BLaER1 treated with 17β-estradiol and CSF1 and Interleukin-3, amounts not matched to agents 10 nM and 100 nM (cell line): ENCODE data around the gene ASB17.
"Not testable (repeated sequence)": the region's sequence is repeated elsewhere in the genome, so short reads cannot be mapped to it uniquely, and the experiment has no call there.

Source experiments
- H3K27ac ChIP-seq, 11 experiments: shearing (Covaris generic); formaldehyde crosslinking; 2 replicates each; pipeline ENCODE4 v1.8.1; 2022
- H3K27me3 ChIP-seq, 11 experiments: shearing (Covaris generic); formaldehyde crosslinking; 2 replicates each; pipeline ENCODE4 v1.8.1; 2022
- H3K36me3 ChIP-seq, 11 experiments: shearing (Covaris generic); formaldehyde crosslinking; 2 replicates each; pipeline ENCODE4 v1.8.1; 2022
- H3K4me1 ChIP-seq, 10 experiments: shearing (Covaris generic); formaldehyde crosslinking; 2 replicates each; pipeline ENCODE4 v1.8.1; 2022
- H3K4me2 ChIP-seq, 11 experiments: shearing (Covaris generic); formaldehyde crosslinking; 2 replicates each; pipeline ENCODE4 v1.8.1; 2022
- H3K4me3 ChIP-seq, 10 experiments: shearing (Covaris generic); formaldehyde crosslinking; 2 replicates each; pipeline ENCODE4 v1.8.1; 2022
- H3K9ac ChIP-seq, 11 experiments: shearing (Covaris generic); formaldehyde crosslinking; 2 replicates each; pipeline ENCODE4 v1.8.1; 2022
- H3K9me3 ChIP-seq, 11 experiments: shearing (Covaris generic); formaldehyde crosslinking; replicated peaks in 1 of 11; 2 replicates each; pipeline ENCODE4 v1.8.1; 2022
- H4K20me1 ChIP-seq, 11 experiments: shearing (Covaris generic); formaldehyde crosslinking; 2 replicates each; pipeline ENCODE4 v1.8.1; 2022
- Cebpa-rat ChIP-seq, 11 experiments: shearing (Covaris generic); IDR thresholded peaks; 2 replicates each; pipeline ENCODE4 v1.8.1; 2022

ASB17 gene

GRCh38 chr1:75952016-75952415 lies 19.8 kb upstream of the ASB17 start:
- 0 out of 20 replicates have a peak, but pooled peaks cover 0 to 7% (median 0%) of the 10 kb centered on the region in 10 experiments for H3K4me1 ChIP-seq

GRCh38 chr1:75950176-75950575 lies 18.0 kb upstream of the ASB17 start:
- no peak overlapping the region for H3K4me2 ChIP-seq
- H3K4me1 ChIP-seq: 0 out of 20 replicates have a peak, but pooled peaks cover 0 to 7% (median 0%) of the 10 kb centered on the region in 10 experiments
- no peak overlapping the region for H3K4me3 ChIP-seq
- no peak overlapping the region for H3K9ac ChIP-seq
- H3K27ac ChIP-seq: no peak overlapping the region
- TF ChIP-seq Cebpa-rat (IDR thresholded peaks at IDR 0.05): no peak
- no peaks in the 10 kb centered on the region for H3K36me3 ChIP-seq
- H3K9me3 ChIP-seq: peaks cover 5 to 17% (median 9%) of the 10 kb centered on the region in 11 experiments; a peak in 19 of 22 replicates
- H3K27me3 ChIP-seq: no peaks in the 10 kb centered on the region
- H4K20me1 ChIP-seq: no peaks in the 10 kb centered on the region

More at GRCh38 chr1:75952016-75952415, 19.8 kb upstream of the ASB17 start:
- Histone ChIP-seq H4K20me1 (no peaks in the 10 kb centered on the region), H3K9me3 (peaks cover 0 to under 1% (median 0%) of the 10 kb centered on the region in 11 experiments; a peak in 2 of 22 replicates), H3K27ac (no peak overlapping the region), H3K4me3 (no peak overlapping the region), H3K9ac (no peak overlapping the region), H3K36me3 (no peaks in the 10 kb centered on the region), H3K4me2 (no peak overlapping the region), H3K27me3 (no peaks in the 10 kb centered on the region)
- no peak for TF ChIP-seq Cebpa-rat (IDR thresholded peaks at IDR 0.05)

DNA sequence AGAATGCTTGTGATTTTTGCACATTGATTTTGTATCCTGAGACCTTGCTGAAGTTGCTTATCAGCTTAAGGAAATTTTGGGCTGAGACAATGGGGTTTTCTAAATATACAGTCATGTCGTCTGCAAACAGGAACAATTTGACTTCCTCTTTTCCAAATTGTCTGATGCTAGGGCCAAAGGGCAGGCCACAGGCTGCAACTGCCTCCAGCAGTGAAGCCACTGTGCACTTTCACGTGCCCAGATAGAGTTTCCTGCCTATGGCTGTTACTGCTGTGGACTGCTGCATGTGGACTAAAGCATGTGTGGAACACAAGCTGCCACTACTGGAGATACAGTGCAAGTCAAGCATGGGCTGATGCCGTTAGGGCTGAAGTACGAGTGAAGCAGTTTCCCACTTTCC lies 10.8 kb upstream of the ASB17 start:
- Histone ChIP-seq H3K4me2 (peak overlapping the region in 7 of 11 experiments; percentile 11 to 59 (median 35); a peak in 12 of 22 replicates), H3K9me3 (peaks cover 5 to 31% (median 26%) of the 10 kb centered on the region in 11 experiments; a peak in 21 of 22 replicates), H3K4me1 (peaks cover 0 to 11% (median 5%) of the 10 kb centered on the region in 10 experiments; a peak in 12 of 20 replicates), H3K27ac (peak overlapping the region in 1 of 11 experiments; percentile 32; a peak in 2 of 22 replicates)
- H3K4me3 ChIP-seq, H3K36me3 ChIP-seq, H3K27me3 ChIP-seq, H3K9ac ChIP-seq, H4K20me1 ChIP-seq: not testable (repeated sequence)

GRCh38 chr1:75937034-75937433 lies 4.8 kb upstream of the ASB17 start:
- no peak for TF ChIP-seq Cebpa-rat (IDR thresholded peaks at IDR 0.05)
- Histone ChIP-seq H3K27ac (no peak overlapping the region), H3K9ac (no peak overlapping the region), H3K27me3 (no peaks in the 10 kb centered on the region), H3K4me3 (no peak overlapping the region), H3K9me3 (peaks cover 0 to 10% (median 6%) of the 10 kb centered on the region in 11 experiments; a peak in 8 of 22 replicates), H3K4me2 (peak overlapping the region in 1 of 11 experiments; percentile 11; a peak in 1 of 22 replicates), H3K36me3 (no peaks in the 10 kb centered on the region), H3K4me1 (no peaks in the 10 kb centered on the region; a peak in 1 of 20 replicates), H4K20me1 (no peaks in the 10 kb centered on the region)

DNA sequence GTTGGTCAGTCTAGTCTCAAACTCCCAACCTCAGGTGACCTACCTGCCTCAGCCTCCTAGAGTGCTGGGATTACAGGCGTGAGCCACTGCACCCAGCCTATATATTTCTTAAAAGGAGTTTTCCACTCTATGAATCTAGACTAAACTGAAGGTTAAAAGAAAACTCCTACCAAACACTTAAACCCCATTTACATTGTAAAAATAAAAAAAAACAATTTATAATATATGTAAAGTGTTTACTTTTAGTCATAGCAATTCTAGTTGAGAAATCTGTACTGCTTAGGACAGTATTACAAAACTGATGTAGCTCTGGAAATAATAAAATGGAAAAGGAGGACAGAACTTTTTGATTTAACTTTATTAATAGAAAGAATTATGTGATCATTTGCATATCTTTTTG lies 9.5 kb downstream of the ASB17 start:
- no peaks in the 10 kb centered on the region for H3K36me3 ChIP-seq
- no peaks in the 10 kb centered on the region for H3K4me1 ChIP-seq
- no peak overlapping the region for H3K27ac ChIP-seq
- no peak for TF ChIP-seq Cebpa-rat (IDR thresholded peaks at IDR 0.05)
- H4K20me1 ChIP-seq: no peaks in the 10 kb centered on the region
- no peak overlapping the region for H3K4me3 ChIP-seq
- H3K9ac ChIP-seq: no peak overlapping the region
- H3K27me3 ChIP-seq: no peaks in the 10 kb centered on the region
- H3K4me2 ChIP-seq: no peak overlapping the region
- H3K9me3 ChIP-seq: no peaks in the 10 kb centered on the region

GRCh38 chr1:75916834-75917233 lies 15.4 kb downstream of the ASB17 start:
- Histone ChIP-seq H3K9me3 (no peaks in the 10 kb centered on the region), H3K27me3 (peaks cover 0 to 4% (median 0%) of the 10 kb centered on the region in 11 experiments; a peak in 5 of 22 replicates), H3K4me2 (no peak overlapping the region), H3K36me3 (no peaks in the 10 kb centered on the region), H4K20me1 (no peaks in the 10 kb centered on the region), H3K9ac (no peak overlapping the region), H3K4me1 (no peaks in the 10 kb centered on the region), H3K27ac (no peak overlapping the region), H3K4me3 (no peak overlapping the region)
- no peak for TF ChIP-seq Cebpa-rat (IDR thresholded peaks at IDR 0.05)

DNA sequence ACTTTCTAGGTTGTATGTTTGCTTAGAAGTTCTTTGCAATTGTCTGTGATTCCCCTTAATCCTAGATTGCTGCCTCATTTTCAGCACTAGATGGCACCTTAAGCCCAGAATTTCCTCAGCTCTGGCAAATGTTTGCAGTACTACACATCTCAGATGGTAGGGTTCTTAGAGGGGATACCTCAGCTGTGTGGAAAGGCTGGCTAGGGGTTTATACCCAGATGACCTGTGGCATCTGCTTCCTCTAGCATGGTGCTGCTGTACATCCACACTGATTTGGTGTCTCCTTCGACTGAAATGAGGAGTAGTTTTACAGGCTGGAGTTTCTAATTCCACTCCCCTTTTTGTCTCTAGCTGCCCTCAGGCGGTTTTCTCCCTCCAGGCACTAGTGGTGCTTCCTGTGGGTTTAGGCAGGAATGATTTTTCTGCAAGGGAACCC lies 23.5 kb downstream of the ASB17 start:
- Histone ChIP-seq H4K20me1 (no peaks in the 10 kb centered on the region), H3K9ac (no peak overlapping the region), H3K4me3 (no peak overlapping the region), H3K4me1 (no peaks in the 10 kb centered on the region), H3K4me2 (no peak overlapping the region), H3K36me3 (no peaks in the 10 kb centered on the region), H3K27me3 (peaks cover 0 to 6% (median 0%) of the 10 kb centered on the region in 11 experiments; a peak in 6 of 22 replicates), H3K9me3 (peaks cover 7 to 9% (median 8%) of the 10 kb centered on the region in 11 experiments; a peak in 16 of 22 replicates), H3K27ac (no peak overlapping the region)
- no peak for TF ChIP-seq Cebpa-rat (IDR thresholded peaks at IDR 0.05)

GRCh38 chr1:75901371-75901770 lies 30.8 kb downstream of the ASB17 start:
- Histone ChIP-seq H3K27ac (no peak overlapping the region), H3K36me3 (no peaks in the 10 kb centered on the region), H3K27me3 (no peaks in the 10 kb centered on the region), H3K9me3 (no peaks in the 10 kb centered on the region), H4K20me1 (no peaks in the 10 kb centered on the region), H3K9ac (no peak overlapping the region), H3K4me1 (no peaks in the 10 kb centered on the region), H3K4me2 (no peak overlapping the region), H3K4me3 (no peak overlapping the region)
- TF ChIP-seq Cebpa-rat (IDR thresholded peaks at IDR 0.05): no peak

DNA sequence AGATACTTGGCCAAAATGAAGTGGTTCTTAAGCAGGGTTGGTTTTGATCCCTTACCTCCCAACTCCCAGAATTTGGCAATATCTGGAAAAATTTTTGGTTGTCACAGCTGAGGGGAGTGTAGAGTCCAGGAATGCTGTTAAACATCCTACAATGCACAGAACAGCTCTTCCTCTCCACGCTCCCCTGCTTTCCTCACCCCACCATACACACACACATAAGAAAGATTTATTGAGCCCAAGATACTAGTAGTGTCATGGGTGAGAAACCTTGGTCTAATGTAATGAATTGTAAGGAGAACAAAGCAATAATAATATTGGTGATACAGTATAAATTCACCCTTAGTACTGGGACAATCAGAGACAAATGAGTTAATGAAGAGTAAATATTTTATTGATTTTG lies 47.8 kb downstream of the ASB17 start:
- Histone ChIP-seq H3K27ac (no peak overlapping the region), H3K36me3 (no peaks in the 10 kb centered on the region), H4K20me1 (no peaks in the 10 kb centered on the region), H3K4me1 (no peaks in the 10 kb centered on the region), H3K4me3 (no peak overlapping the region), H3K27me3 (no peaks in the 10 kb centered on the region), H3K9me3 (no peaks in the 10 kb centered on the region), H3K9ac (no peak overlapping the region), H3K4me2 (no peak overlapping the region)
- no peak for TF ChIP-seq Cebpa-rat (IDR thresholded peaks at IDR 0.05)

GRCh38 chr1:75879985-75880384 lies 52.2 kb downstream of the ASB17 start:
- H3K9ac ChIP-seq: no peak overlapping the region
- no peak for TF ChIP-seq Cebpa-rat (IDR thresholded peaks at IDR 0.05)
- H3K4me3 ChIP-seq: no peak overlapping the region
- H3K27ac ChIP-seq: no peak overlapping the region
- no peak overlapping the region for H3K4me2 ChIP-seq
- no peaks in the 10 kb centered on the region for H3K4me1 ChIP-seq
- H4K20me1 ChIP-seq: no peaks in the 10 kb centered on the region
- no peaks in the 10 kb centered on the region for H3K36me3 ChIP-seq
- no peaks in the 10 kb centered on the region for H3K9me3 ChIP-seq
- H3K27me3 ChIP-seq: no peaks in the 10 kb centered on the region
